Liver (tissue), 9 donors: ENCODE measurements around the gene PHLDA2. TPM values are rescaled to one million over a fixed set of nuclear protein-coding genes. Genes with fewer than 3 reads are reported as not detected.

Experiments used
- DNase-seq: peaks from one replicate; pipeline ENCODE4 v3.0.0-alpha.2; 2017; ENCODE audit warnings: low spot score
- H3K27ac ChIP-seq, 2 donors: one replicate each; pipeline ENCODE4 v1.7.0; 2013; ENCODE audit warnings: inconsistent platforms in 2 of 2, low read length in 2 of 2, control low read depth in 1 of 2, low read depth in 1 of 2, mild to moderate bottlenecking in 1 of 2
- H3K27me3 ChIP-seq, 4 donors: one replicate each; pipeline versions ENCODE4 v1.6.1 to v1.7.0; 2013; ENCODE audit warnings: low read length in 3 of 4, inconsistent platforms in 1 of 4, mild to moderate bottlenecking in 1 of 4, moderate library complexity in 1 of 4; ENCODE audit not compliant: control insufficient read depth in 4 of 4, insufficient read depth in 4 of 4
- H3K36me3 ChIP-seq, 4 donors: one replicate each; pipeline versions ENCODE4 v1.6.1 to v1.7.0; 2013; ENCODE audit warnings: low read length in 3 of 4, mild to moderate bottlenecking in 3 of 4, low read depth in 1 of 4, moderate library complexity in 1 of 4; ENCODE audit not compliant: control insufficient read depth in 4 of 4, insufficient read depth in 3 of 4
- H3K4me1 ChIP-seq, 4 donors: one replicate each; pipeline versions ENCODE4 v1.6.1 to v1.7.0; 2013; ENCODE audit warnings: low read length in 3 of 4, mild to moderate bottlenecking in 3 of 4, moderate library complexity in 1 of 4; ENCODE audit not compliant: control insufficient read depth in 4 of 4, insufficient read depth in 4 of 4
- H3K4me3 ChIP-seq, 3 donors: one replicate each; pipeline versions ENCODE4 v1.6.1 to v1.7.0; 2013; ENCODE audit warnings: low read length in 3 of 3, control low read depth in 1 of 3, low read depth in 1 of 3, mild to moderate bottlenecking in 1 of 3
- H3K9ac ChIP-seq, 2 donors: one replicate each; pipeline ENCODE4 v1.7.0; 2013; ENCODE audit warnings: low read length in 2 of 2, mild to moderate bottlenecking in 2 of 2, moderate library complexity in 2 of 2, control low read depth in 1 of 2, low read depth in 1 of 2
- H3K9me3 ChIP-seq, 4 donors: one replicate each; pipeline versions ENCODE4 v1.6.1 to v1.7.0; 2013; ENCODE audit warnings: low read length in 3 of 4; ENCODE audit not compliant: control insufficient read depth in 4 of 4
- EGR1 ChIP-seq, 2 donors: IDR thresholded peaks; 2 replicates each; pipeline ENCODE4 v1.6.1; 2016 to 2018; ENCODE audit warnings: antibody characterized with exemption in 2 of 2, low read depth in 2 of 2
- FOXA1 ChIP-seq: IDR thresholded peaks from 2 replicates; pipeline ENCODE4 v1.6.1; 2016; ENCODE audit warnings: antibody characterized with exemption
- GABPA ChIP-seq, 2 donors: IDR thresholded peaks in 1 of 2; conservative IDR thresholded peaks in 1 of 2; 2 replicates each; pipeline ENCODE4 v1.6.1; 2016; ENCODE audit warnings: antibody characterized with exemption in 2 of 2, mild to moderate bottlenecking in 1 of 2, moderate library complexity in 1 of 2
- HNF4A ChIP-seq, 2 donors: conservative IDR thresholded peaks; 2 replicates each; pipeline ENCODE4 v1.6.1; 2016; ENCODE audit warnings: antibody characterized with exemption in 2 of 2, mild to moderate bottlenecking in 2 of 2
- HNF4G ChIP-seq: IDR thresholded peaks from 2 replicates; pipeline ENCODE4 v1.6.1; 2016; ENCODE audit warnings: antibody characterized with exemption
- JUND ChIP-seq, 2 donors: IDR thresholded peaks; 2 replicates each; pipeline ENCODE4 v1.6.1; 2016; ENCODE audit warnings: antibody characterized with exemption in 2 of 2
- NR2F2 ChIP-seq: IDR thresholded peaks from 2 replicates; pipeline ENCODE4 v1.6.1; 2016; ENCODE audit warnings: antibody characterized with exemption
- RAD21 ChIP-seq, 2 donors: IDR thresholded peaks; 2 replicates each; pipeline ENCODE4 v1.6.1; 2016; ENCODE audit warnings: antibody characterized with exemption in 2 of 2, mild to moderate bottlenecking in 2 of 2
- RXRA ChIP-seq, 2 donors: IDR thresholded peaks; 2 replicates each; pipeline ENCODE4 v1.6.1; 2017 to 2018; ENCODE audit warnings: antibody characterized with exemption in 2 of 2, mild to moderate bottlenecking in 1 of 2
- SP1 ChIP-seq: IDR thresholded peaks from 2 replicates; pipeline ENCODE4 v1.6.1; 2018; ENCODE audit warnings: antibody characterized with exemption, mild to moderate bottlenecking
- TAF1 ChIP-seq: conservative IDR thresholded peaks from 2 replicates; pipeline ENCODE4 v1.6.1; 2016; ENCODE audit warnings: antibody characterized with exemption, mild to moderate bottlenecking
- YY1 ChIP-seq: IDR thresholded peaks from 2 replicates; pipeline ENCODE4 v1.6.1; 2016; ENCODE audit warnings: antibody characterized with exemption, mild to moderate bottlenecking
- WGBS: extraction: QIAGEN DNeasy Blood & Tissue Kit; methylation state at CpG from one replicate; pipeline ENCODE4 v1.1.7; 2013; 5-methylcytosine and 5-hydroxymethylcytosine counted together
- polyA plus RNA-seq, 2 donors: library from polyadenylated mRNA; stranded (reverse) in 1 of 2; unstranded in 1 of 2; fragments of 200-250 nt in 1 of 2; fragments of >200 nt in 1 of 2; fragmentation: Nextera tagmentation in 1 of 2; extraction: Ambion mirVana in 1 of 2; gene quantifications; one replicate each; pipeline versions ENCODE4 v1.2.1 to v1.2.3, GENCODE V29; 2013 to 2015
- total RNA-seq, 2 donors: library from RNA; depleted of rRNA; stranded (reverse); fragments of >200 nt; gene quantifications; one replicate each; pipeline ENCODE4 v1.2.3, GENCODE V29; 2014
- TF ChIP-seq, protein P1 (sequence below): IDR thresholded peaks from 2 replicates; pipeline ENCODE4 v1.6.1; 2016; ENCODE audit warnings: antibody characterized with exemption
- TF ChIP-seq, protein P2 (sequence below): IDR thresholded peaks from 2 replicates; pipeline ENCODE4 v1.6.1; 2016; ENCODE audit warnings: antibody characterized with exemption
- TF ChIP-seq, protein P3 (sequence below): IDR thresholded peaks from 2 replicates; pipeline ENCODE4 v1.6.1; 2016; ENCODE audit warnings: antibody characterized with exemption
- TF ChIP-seq, protein P4 (sequence below): IDR thresholded peaks from 2 replicates; pipeline ENCODE4 v1.6.1; 2016; ENCODE audit warnings: antibody characterized with exemption, mild to moderate bottlenecking
- TF ChIP-seq, protein P5 (sequence below): fragments of 150-350 bp; IDR thresholded peaks from 2 replicates; pipeline ENCODE4 v1.5.1; 2017; ENCODE audit warnings: improper control_type of control experiment, low read depth, low read length; ENCODE audit not compliant: missing input control
- donor health status: healthy.
- donor health status: healthy.
- donor health status: healthy.
- donor health status: healthy.
- donor health status: healthy.

The PHLDA2 gene
- total and polyA plus RNA-seq, 4 donors = 0.23 to 1.4 (median 0.99) TPM; not detected in 1

DNA sequence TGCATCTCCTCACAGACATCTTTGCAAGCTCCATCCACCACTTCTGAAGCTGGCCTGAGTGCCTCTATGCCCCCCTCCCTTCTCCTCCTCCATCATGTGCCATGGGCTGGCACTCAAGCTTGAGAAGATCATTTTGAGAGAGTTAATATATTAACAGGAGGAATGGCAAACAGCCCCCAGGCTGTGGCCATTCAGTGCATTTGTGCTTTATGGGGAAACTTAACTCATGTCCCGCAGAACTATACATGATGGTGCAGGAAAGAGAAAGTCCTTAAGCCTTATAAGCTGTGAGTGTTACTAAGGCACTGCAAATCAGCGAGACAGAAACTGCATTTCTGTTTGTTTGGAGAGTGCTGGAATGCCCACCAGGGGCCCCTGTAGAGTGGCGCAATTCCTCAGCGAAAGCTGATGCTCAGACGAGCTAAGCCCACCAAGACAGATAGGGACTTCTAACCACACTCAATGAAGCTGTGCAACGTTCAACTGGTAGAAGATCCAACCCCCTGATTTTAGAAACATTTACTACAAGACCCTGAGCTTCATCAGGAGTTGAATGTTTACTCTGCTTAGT is 26.8 kb upstream of the PHLDA2 start:
- Histone ChIP-seq H3K9me3 (no peaks in the 10 kb centered on the region), H3K27me3 (no peaks in the 10 kb centered on the region), H3K27ac (no peak overlapping the region), H3K36me3 (peaks cover 14 to 88% (median 81%) of the 10 kb centered on the region in 4 donors), H3K4me3 (no peak overlapping the region), H3K9ac (no peak overlapping the region), H3K4me1 (no peaks in the 10 kb centered on the region)
- no peak for DNase-seq
- 93% methylated on average over 6 of the region's 6 CpGs for WGBS
- no peak for TF ChIP-seq RAD21 (IDR thresholded peaks at IDR 0.05)
- TF ChIP-seq FOXA1 = no peak
- TF ChIP-seq RXRA (IDR thresholded peaks at IDR 0.05) = no peak
- no peak for TF ChIP-seq YY1
- TF ChIP-seq EGR1 (IDR thresholded peaks at IDR 0.05; ENCODE audit: low read depth in 2 of 2) = no peak
- TF ChIP-seq JUND (IDR thresholded peaks at IDR 0.05) = no peak
- TF ChIP-seq, protein P1, sequence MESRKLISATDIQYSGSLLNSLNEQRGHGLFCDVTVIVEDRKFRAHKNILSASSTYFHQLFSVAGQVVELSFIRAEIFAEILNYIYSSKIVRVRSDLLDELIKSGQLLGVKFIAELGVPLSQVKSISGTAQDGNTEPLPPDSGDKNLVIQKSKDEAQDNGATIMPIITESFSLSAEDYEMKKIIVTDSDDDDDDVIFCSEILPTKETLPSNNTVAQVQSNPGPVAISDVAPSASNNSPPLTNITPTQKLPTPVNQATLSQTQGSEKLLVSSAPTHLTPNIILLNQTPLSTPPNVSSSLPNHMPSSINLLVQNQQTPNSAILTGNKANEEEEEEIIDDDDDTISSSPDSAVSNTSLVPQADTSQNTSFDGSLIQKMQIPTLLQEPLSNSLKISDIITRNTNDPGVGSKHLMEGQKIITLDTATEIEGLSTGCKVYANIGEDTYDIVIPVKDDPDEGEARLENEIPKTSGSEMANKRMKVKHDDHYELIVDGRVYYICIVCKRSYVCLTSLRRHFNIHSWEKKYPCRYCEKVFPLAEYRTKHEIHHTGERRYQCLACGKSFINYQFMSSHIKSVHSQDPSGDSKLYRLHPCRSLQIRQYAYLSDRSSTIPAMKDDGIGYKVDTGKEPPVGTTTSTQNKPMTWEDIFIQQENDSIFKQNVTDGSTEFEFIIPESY = no peak
- no peak for TF ChIP-seq GABPA (IDR thresholded peaks at IDR 0.05 in 1 of 2, conservative IDR thresholded peaks at IDR 0.05 in 1 of 2)
- no peak for TF ChIP-seq TAF1
- TF ChIP-seq HNF4G = no peak
- TF ChIP-seq, protein P2, sequence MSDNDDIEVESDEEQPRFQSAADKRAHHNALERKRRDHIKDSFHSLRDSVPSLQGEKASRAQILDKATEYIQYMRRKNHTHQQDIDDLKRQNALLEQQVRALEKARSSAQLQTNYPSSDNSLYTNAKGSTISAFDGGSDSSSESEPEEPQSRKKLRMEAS = no peak
- TF ChIP-seq, protein P3, sequence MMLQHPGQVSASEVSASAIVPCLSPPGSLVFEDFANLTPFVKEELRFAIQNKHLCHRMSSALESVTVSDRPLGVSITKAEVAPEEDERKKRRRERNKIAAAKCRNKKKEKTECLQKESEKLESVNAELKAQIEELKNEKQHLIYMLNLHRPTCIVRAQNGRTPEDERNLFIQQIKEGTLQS = no peak
- no peak for TF ChIP-seq HNF4A (conservative IDR thresholded peaks at IDR 0.05)
- TF ChIP-seq, protein P4, sequence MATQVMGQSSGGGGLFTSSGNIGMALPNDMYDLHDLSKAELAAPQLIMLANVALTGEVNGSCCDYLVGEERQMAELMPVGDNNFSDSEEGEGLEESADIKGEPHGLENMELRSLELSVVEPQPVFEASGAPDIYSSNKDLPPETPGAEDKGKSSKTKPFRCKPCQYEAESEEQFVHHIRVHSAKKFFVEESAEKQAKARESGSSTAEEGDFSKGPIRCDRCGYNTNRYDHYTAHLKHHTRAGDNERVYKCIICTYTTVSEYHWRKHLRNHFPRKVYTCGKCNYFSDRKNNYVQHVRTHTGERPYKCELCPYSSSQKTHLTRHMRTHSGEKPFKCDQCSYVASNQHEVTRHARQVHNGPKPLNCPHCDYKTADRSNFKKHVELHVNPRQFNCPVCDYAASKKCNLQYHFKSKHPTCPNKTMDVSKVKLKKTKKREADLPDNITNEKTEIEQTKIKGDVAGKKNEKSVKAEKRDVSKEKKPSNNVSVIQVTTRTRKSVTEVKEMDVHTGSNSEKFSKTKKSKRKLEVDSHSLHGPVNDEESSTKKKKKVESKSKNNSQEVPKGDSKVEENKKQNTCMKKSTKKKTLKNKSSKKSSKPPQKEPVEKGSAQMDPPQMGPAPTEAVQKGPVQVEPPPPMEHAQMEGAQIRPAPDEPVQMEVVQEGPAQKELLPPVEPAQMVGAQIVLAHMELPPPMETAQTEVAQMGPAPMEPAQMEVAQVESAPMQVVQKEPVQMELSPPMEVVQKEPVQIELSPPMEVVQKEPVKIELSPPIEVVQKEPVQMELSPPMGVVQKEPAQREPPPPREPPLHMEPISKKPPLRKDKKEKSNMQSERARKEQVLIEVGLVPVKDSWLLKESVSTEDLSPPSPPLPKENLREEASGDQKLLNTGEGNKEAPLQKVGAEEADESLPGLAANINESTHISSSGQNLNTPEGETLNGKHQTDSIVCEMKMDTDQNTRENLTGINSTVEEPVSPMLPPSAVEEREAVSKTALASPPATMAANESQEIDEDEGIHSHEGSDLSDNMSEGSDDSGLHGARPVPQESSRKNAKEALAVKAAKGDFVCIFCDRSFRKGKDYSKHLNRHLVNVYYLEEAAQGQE = no peak
- TF ChIP-seq, protein P5, sequence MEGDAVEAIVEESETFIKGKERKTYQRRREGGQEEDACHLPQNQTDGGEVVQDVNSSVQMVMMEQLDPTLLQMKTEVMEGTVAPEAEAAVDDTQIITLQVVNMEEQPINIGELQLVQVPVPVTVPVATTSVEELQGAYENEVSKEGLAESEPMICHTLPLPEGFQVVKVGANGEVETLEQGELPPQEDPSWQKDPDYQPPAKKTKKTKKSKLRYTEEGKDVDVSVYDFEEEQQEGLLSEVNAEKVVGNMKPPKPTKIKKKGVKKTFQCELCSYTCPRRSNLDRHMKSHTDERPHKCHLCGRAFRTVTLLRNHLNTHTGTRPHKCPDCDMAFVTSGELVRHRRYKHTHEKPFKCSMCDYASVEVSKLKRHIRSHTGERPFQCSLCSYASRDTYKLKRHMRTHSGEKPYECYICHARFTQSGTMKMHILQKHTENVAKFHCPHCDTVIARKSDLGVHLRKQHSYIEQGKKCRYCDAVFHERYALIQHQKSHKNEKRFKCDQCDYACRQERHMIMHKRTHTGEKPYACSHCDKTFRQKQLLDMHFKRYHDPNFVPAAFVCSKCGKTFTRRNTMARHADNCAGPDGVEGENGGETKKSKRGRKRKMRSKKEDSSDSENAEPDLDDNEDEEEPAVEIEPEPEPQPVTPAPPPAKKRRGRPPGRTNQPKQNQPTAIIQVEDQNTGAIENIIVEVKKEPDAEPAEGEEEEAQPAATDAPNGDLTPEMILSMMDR = no peak
- no peak for TF ChIP-seq NR2F2
- TF ChIP-seq SP1 = no peak
